Naive B cell (primary cell): ENCODE measurements around the gene MSI2. TPM values are rescaled to one million over a fixed set of nuclear protein-coding genes. Genes with fewer than 3 reads are reported as not detected.

Source experiments
- ATAC-seq, 2 donors: fragments of 150-1000 bp; cut with Tn5 transposase; 2 replicates each; pipeline ENCODE4 v1.10.0; 2021; ENCODE audit warnings: low read depth in 2 of 2, mild to moderate bottlenecking in 2 of 2, moderate library complexity in 2 of 2
- DNase-seq: peaks from one replicate; pipeline ENCODE4 v3.0.0; 2022
- H3K27ac Mint-ChIP-seq, 6 donors: one replicate each; pipeline ENCODE4 v1.8.0; 2020 to 2022; ENCODE audit warnings: mild to moderate bottlenecking in 6 of 6, mixed read lengths in 6 of 6, moderate library complexity in 5 of 6, inconsistent platforms in 2 of 6
- H3K27me3 Mint-ChIP-seq, 3 donors: one replicate each; pipeline ENCODE4 v1.8.0; 2021 to 2022; ENCODE audit warnings: mixed read lengths in 3 of 3, mild to moderate bottlenecking in 1 of 3
- H3K36me3 Mint-ChIP-seq, 2 donors: one replicate each; pipeline ENCODE4 v1.8.0; 2020 to 2022; ENCODE audit warnings: mixed read lengths in 2 of 2, inconsistent platforms in 1 of 2, mild to moderate bottlenecking in 1 of 2
- H3K4me1 Mint-ChIP-seq, 3 donors: one replicate each; pipeline ENCODE4 v1.8.0; 2020 to 2022; ENCODE audit warnings: mixed read lengths in 3 of 3, inconsistent platforms in 1 of 3, mild to moderate bottlenecking in 1 of 3, moderate library complexity in 1 of 3
- H3K4me3 Mint-ChIP-seq, 8 donors: one replicate each; pipeline ENCODE4 v1.8.0; 2020 to 2022; ENCODE audit warnings: mild to moderate bottlenecking in 8 of 8, mixed read lengths in 8 of 8, moderate library complexity in 8 of 8, inconsistent platforms in 2 of 8
- H3K9me3 Mint-ChIP-seq, 7 donors: one replicate each; pipeline ENCODE4 v1.8.0; 2020 to 2022; ENCODE audit warnings: mixed read lengths in 7 of 7, mild to moderate bottlenecking in 5 of 7, inconsistent platforms in 2 of 7, moderate library complexity in 1 of 7
- polyA plus RNA-seq, 6 donors: library from polyadenylated mRNA; unstranded; fragments of 300-500 nt; fragmentation: Illumina TruSeq; gene quantifications; one replicate each; pipeline ENCODE4 v1.2.3, GENCODE V29; 2021; ENCODE audit warnings: low read depth in 6 of 6

The MSI2 gene
- polyA plus RNA-seq, 6 donors from 2014 or later = 4.0 to 11.3 (median 6.8) TPM

- Mint-ChIP-seq H3K36me3 (peaks cover 38 to 45% of the 10 kb centered on the region in 2 donors), H3K27me3 (no peaks in the 10 kb centered on the region), H3K4me1 (peaks cover 30 to 48% (median 30%) of the 10 kb centered on the region in 3 donors), H3K27ac (peak overlapping the region in 2 of 6 donors; percentile 22 to 24), H3K9me3 (no peaks in the 10 kb centered on the region), H3K4me3 (no peak overlapping the region)
- no peak for ATAC-seq
- no peak for DNase-seq
These were observed 10.6 kb downstream of the MSI2 start for GRCh38 chr17:57266902-57267311.

- H3K4me3 Mint-ChIP-seq = no peak overlapping the region
These were observed 11.9 kb downstream of the MSI2 start for GRCh38 chr17:57268181-57268580.

GRCh38 chr17:57269052-57269451 is 12.7 kb downstream of the MSI2 start:
- H3K9me3 Mint-ChIP-seq = no peaks in the 10 kb centered on the region
- no peak overlapping the region for H3K4me3 Mint-ChIP-seq
- peak overlapping the region in 1 of 6 donors; percentile 87 for H3K27ac Mint-ChIP-seq
- H3K27me3 Mint-ChIP-seq = no peaks in the 10 kb centered on the region
- no peak for ATAC-seq
- H3K36me3 Mint-ChIP-seq = peaks cover 21 to 31% of the 10 kb centered on the region in 2 donors
- H3K4me1 Mint-ChIP-seq = peaks cover 21 to 48% (median 24%) of the 10 kb centered on the region in 3 donors
- no peak for DNase-seq

More at GRCh38 chr17:57268181-57268580, 11.9 kb downstream of the MSI2 start:
- DNase-seq (no peak), ATAC-seq (no peak)
- H3K36me3 Mint-ChIP-seq = peaks cover 26 to 35% of the 10 kb centered on the region in 2 donors
- no peaks in the 10 kb centered on the region for H3K9me3 Mint-ChIP-seq
- H3K27me3 Mint-ChIP-seq = no peaks in the 10 kb centered on the region
- H3K27ac Mint-ChIP-seq = no peak overlapping the region
- peaks cover 23 to 48% (median 24%) of the 10 kb centered on the region in 3 donors for H3K4me1 Mint-ChIP-seq

- Mint-ChIP-seq H3K9me3 (no peaks in the 10 kb centered on the region), H3K4me3 (no peak overlapping the region), H3K4me1 (peaks cover 23 to 48% (median 24%) of the 10 kb centered on the region in 3 donors), H3K36me3 (peaks cover 27 to 35% of the 10 kb centered on the region in 2 donors), H3K27me3 (no peaks in the 10 kb centered on the region), H3K27ac (peak overlapping the region in 1 of 6 donors; percentile 9)
- no peak for DNase-seq
- ATAC-seq = no peak
These were observed 13.4 kb downstream of the MSI2 start for GRCh38 chr17:57269598-57270255.

- Mint-ChIP-seq H3K9me3 (no peaks in the 10 kb centered on the region), H3K27ac (peak overlapping the region in 3 of 6 donors; percentile 3 to 39 (median 17)), H3K36me3 (peaks cover 31 to 35% of the 10 kb centered on the region in 2 donors), H3K4me1 (peaks cover 20 to 56% (median 29%) of the 10 kb centered on the region in 3 donors), H3K4me3 (no peak overlapping the region), H3K27me3 (no peaks in the 10 kb centered on the region)
- ATAC-seq (no peak), DNase-seq (no peak)
These were observed 14.5 kb downstream of the MSI2 start for GRCh38 chr17:57270801-57271245.

- Mint-ChIP-seq H3K27me3 (no peaks in the 10 kb centered on the region), H3K27ac (peak overlapping the region in 2 of 6 donors; percentile 3 to 47), H3K4me1 (peaks cover 20 to 63% (median 29%) of the 10 kb centered on the region in 3 donors), H3K4me3 (no peak overlapping the region), H3K36me3 (peaks cover 29 to 35% of the 10 kb centered on the region in 2 donors), H3K9me3 (no peaks in the 10 kb centered on the region)
- ATAC-seq = no peak
- DNase-seq = no peak
These were observed 15.5 kb downstream of the MSI2 start for GRCh38 chr17:57271821-57272220.

GRCh38 chr17:57273490-57273889 is 17.2 kb downstream of the MSI2 start:
- Mint-ChIP-seq H3K4me1 (peaks cover 17 to 67% (median 25%) of the 10 kb centered on the region in 3 donors), H3K9me3 (no peaks in the 10 kb centered on the region), H3K36me3 (peaks cover 23 to 26% of the 10 kb centered on the region in 2 donors), H3K4me3 (no peak overlapping the region), H3K27me3 (no peaks in the 10 kb centered on the region), H3K27ac (no peak overlapping the region)
- ATAC-seq (no peak), DNase-seq (no peak)

- DNase-seq (no peak), ATAC-seq (no peak)
- Mint-ChIP-seq H3K27ac (no peak overlapping the region), H3K9me3 (no peaks in the 10 kb centered on the region), H3K4me3 (no peak overlapping the region), H3K27me3 (no peaks in the 10 kb centered on the region), H3K36me3 (peaks cover 23 to 24% of the 10 kb centered on the region in 2 donors), H3K4me1 (peaks cover 20 to 67% (median 25%) of the 10 kb centered on the region in 3 donors)
These were observed 17.8 kb downstream of the MSI2 start for GRCh38 chr17:57274162-57274561.

GRCh38 chr17:57275071-57275764 is 18.9 kb downstream of the MSI2 start:
- Mint-ChIP-seq H3K4me1 (peaks cover 14 to 65% (median 26%) of the 10 kb centered on the region in 3 donors), H3K4me3 (no peak overlapping the region), H3K36me3 (peaks cover 22 to 29% of the 10 kb centered on the region in 2 donors), H3K27ac (peak overlapping the region in 2 of 6 donors; percentile 11 to 63), H3K9me3 (no peaks in the 10 kb centered on the region), H3K27me3 (no peaks in the 10 kb centered on the region)
- DNase-seq (no peak), ATAC-seq (peak in 1 of 2 donors; percentile 56)

GRCh38 chr17:57276621-57277020 is 20.3 kb downstream of the MSI2 start:
- ATAC-seq (no peak), DNase-seq (no peak)
- H3K9me3 Mint-ChIP-seq = no peaks in the 10 kb centered on the region
- peaks cover 8 to 62% (median 18%) of the 10 kb centered on the region in 3 donors for H3K4me1 Mint-ChIP-seq
- H3K36me3 Mint-ChIP-seq = peaks cover 15 to 34% of the 10 kb centered on the region in 2 donors
- H3K27ac Mint-ChIP-seq = no peak overlapping the region
- no peak overlapping the region for H3K4me3 Mint-ChIP-seq
- H3K27me3 Mint-ChIP-seq = no peaks in the 10 kb centered on the region

- Mint-ChIP-seq H3K27ac (peak overlapping the region in 2 of 6 donors; percentile 10 to 49), H3K27me3 (no peaks in the 10 kb centered on the region), H3K36me3 (peaks cover 15 to 34% of the 10 kb centered on the region in 2 donors), H3K4me3 (peak overlapping the region in 1 of 8 donors; percentile 17), H3K4me1 (peaks cover 14 to 58% (median 18%) of the 10 kb centered on the region in 3 donors), H3K9me3 (no peaks in the 10 kb centered on the region)
- ATAC-seq (no peak), DNase-seq (no peak)
These were observed 21.7 kb downstream of the MSI2 start for GRCh38 chr17:57277923-57278604.

- Mint-ChIP-seq H3K4me3 (no peak overlapping the region), H3K27me3 (no peaks in the 10 kb centered on the region), H3K36me3 (peaks cover 15 to 33% of the 10 kb centered on the region in 2 donors), H3K27ac (peak overlapping the region in 2 of 6 donors; percentile 8 to 39), H3K9me3 (no peaks in the 10 kb centered on the region), H3K4me1 (peaks cover 22 to 64% (median 24%) of the 10 kb centered on the region in 3 donors)
- ATAC-seq (no peak), DNase-seq (no peak)
These were observed 22.5 kb downstream of the MSI2 start for GRCh38 chr17:57278740-57279387.

- Mint-ChIP-seq H3K27me3 (no peaks in the 10 kb centered on the region), H3K4me3 (no peak overlapping the region), H3K4me1 (peaks cover 26 to 67% (median 28%) of the 10 kb centered on the region in 3 donors), H3K36me3 (peaks cover 10 to 27% of the 10 kb centered on the region in 2 donors), H3K9me3 (no peaks in the 10 kb centered on the region), H3K27ac (peak overlapping the region in 1 of 6 donors; percentile 8)
- DNase-seq (no peak), ATAC-seq (no peak)
These were observed 23.1 kb downstream of the MSI2 start for GRCh38 chr17:57279432-57279831.
